Measurements from ENCODE around the gene FOXJ2.

- TF ChIP-seq POLR2A (IDR thresholded peaks at IDR 0.05) (no peak), CTCF (IDR thresholded peaks at IDR 0.05) (no peak), POLR2AphosphoS5 (IDR thresholded peaks at IDR 0.05; ENCODE audit: insufficient read depth in 1 of 2, low read depth in 1 of 2) (no peak)
Observed at GRCh38 chr12:8054816-8055215, 22.3 kb downstream of the FOXJ2 start.
